GM21515 (cell line): Measurements from ENCODE around the gene PUDP.
A peak's percentile ranks its signal among the peaks of the same experiment; 100 is the strongest.

Source experiments
- ATAC-seq: cut with Tn5 transposase; IDR thresholded peaks from one replicate; pipeline ENCODE4 v1.9.1; 2021; ENCODE audit not compliant: unreplicated experiment

The PUDP gene

GRCh38 chrX:7076245-7076661 lies 71.7 kb downstream of the PUDP start:
- no peak for ATAC-seq

GRCh38 chrX:7074908-7075204 lies 73.1 kb downstream of the PUDP start:
- no peak for ATAC-seq

GRCh38 chrX:7074148-7074907 lies 73.6 kb downstream of the PUDP start:
- no peak for ATAC-seq

GRCh38 chrX:7073336-7073735 lies 74.6 kb downstream of the PUDP start:
- ATAC-seq = no peak

- ATAC-seq = no peak
Measured at GRCh38 chrX:7072856-7073255, 75.1 kb downstream of the PUDP start.

- ATAC-seq = no peak
Measured at GRCh38 chrX:7071390-7071789, 76.6 kb downstream of the PUDP start.

GRCh38 chrX:7069556-7069955 lies 78.4 kb downstream of the PUDP start:
- ATAC-seq = no peak

- no peak for ATAC-seq
Measured at GRCh38 chrX:7068939-7069367, 79.0 kb downstream of the PUDP start.

GRCh38 chrX:7067256-7067655 lies 80.7 kb downstream of the PUDP start:
- ATAC-seq = no peak

GRCh38 chrX:7065473-7065872 lies 82.5 kb downstream of the PUDP start:
- no peak for ATAC-seq

GRCh38 chrX:7062903-7063302 lies 85.0 kb downstream of the PUDP start:
- ATAC-seq = no peak

GRCh38 chrX:7062276-7062675 lies 85.7 kb downstream of the PUDP start:
- no peak for ATAC-seq

GRCh38 chrX:7061429-7061828 lies 86.5 kb downstream of the PUDP start:
- ATAC-seq = no peak

GRCh38 chrX:7060444-7060843 lies 87.5 kb downstream of the PUDP start:
- no peak for ATAC-seq

- no peak for ATAC-seq
Measured at GRCh38 chrX:7059859-7060258, 88.1 kb downstream of the PUDP start.

- peak; percentile 91 for ATAC-seq
Measured at GRCh38 chrX:7059214-7059838, 88.6 kb downstream of the PUDP start.

- no peak for ATAC-seq
Measured at GRCh38 chrX:7055386-7056137, 92.4 kb downstream of the PUDP start.

- ATAC-seq = no peak
Measured at GRCh38 chrX:7054219-7055216, 93.4 kb downstream of the PUDP start.

GRCh38 chrX:7052541-7052940 lies 95.4 kb downstream of the PUDP start:
- ATAC-seq = no peak

GRCh38 chrX:7050271-7050670 lies 97.7 kb downstream of the PUDP start:
- ATAC-seq = no peak

- no peak for ATAC-seq
Measured at GRCh38 chrX:7047951-7048350, 100.0 kb downstream of the PUDP start.
